Activated naive CD8-positive, alpha-beta T cell treated with anti-CD3 and anti-CD28 coated beads, Interleukin-2, amount 50 U/mL, for 24 hours (primary cell): ENCODE results near the gene FAAP100.
A peak's percentile ranks its signal among the peaks of the same experiment; 100 is the strongest.

Source experiments
- ATAC-seq: fragments of 150-1000 bp; cut with Tn5 transposase; one replicate; pipeline ENCODE4 v1.10.0; 2021
- DNase-seq: peaks from one replicate; pipeline ENCODE4 v3.0.0; 2021
- H3K27ac Mint-ChIP-seq: one replicate; pipeline ENCODE4 v1.8.0; 2021; ENCODE audit warnings: mild to moderate bottlenecking, mixed read lengths
- H3K27me3 Mint-ChIP-seq: one replicate; pipeline ENCODE4 v1.8.0; 2021; ENCODE audit warnings: mixed read lengths
- H3K36me3 Mint-ChIP-seq: one replicate; pipeline ENCODE4 v1.8.0; 2021; ENCODE audit warnings: low read depth, mixed read lengths
- H3K4me1 Mint-ChIP-seq: one replicate; pipeline ENCODE4 v1.8.0; 2021; ENCODE audit warnings: mixed read lengths
- H3K4me3 Mint-ChIP-seq: one replicate; pipeline ENCODE4 v1.8.0; 2021; ENCODE audit warnings: mild to moderate bottlenecking, moderate library complexity, mixed read lengths
- H3K9me3 Mint-ChIP-seq: one replicate; pipeline ENCODE4 v1.8.0; 2021; ENCODE audit warnings: mixed read lengths

FAAP100 gene

GRCh38 chr17:81566461-81567126 lies 14.4 kb upstream of the FAAP100 start:
- DNase-seq (no peak), ATAC-seq (no peak)
- no peaks in the 10 kb centered on the region for H3K9me3 Mint-ChIP-seq
- H3K27ac Mint-ChIP-seq: no peak overlapping the region
- H3K27me3 Mint-ChIP-seq: no peaks in the 10 kb centered on the region
- H3K36me3 Mint-ChIP-seq: peaks cover 43% of the 10 kb centered on the region
- H3K4me3 Mint-ChIP-seq: no peak overlapping the region
- H3K4me1 Mint-ChIP-seq: no peaks in the 10 kb centered on the region

DNA sequence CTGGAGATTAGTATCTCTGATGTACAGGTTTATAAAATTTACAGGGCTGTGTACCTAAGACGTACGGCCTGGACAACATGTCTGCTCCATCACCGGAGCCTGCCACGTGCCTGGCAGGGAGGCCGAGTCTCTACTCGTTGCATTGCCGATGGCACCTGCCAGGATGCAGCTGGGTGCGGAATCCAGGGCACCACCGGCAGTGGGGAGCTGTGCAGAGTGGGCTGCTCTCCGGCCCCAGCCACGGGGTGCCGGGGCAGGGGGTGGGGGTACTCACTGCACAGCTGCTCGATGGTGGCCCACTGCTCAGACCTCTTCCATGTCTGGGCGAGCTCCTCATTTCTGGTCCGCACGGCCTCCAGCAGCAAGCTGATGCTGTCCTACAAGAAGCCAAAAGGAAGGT lies 13.1 kb upstream of the FAAP100 start:
- H3K27me3 Mint-ChIP-seq: no peaks in the 10 kb centered on the region
- H3K27ac Mint-ChIP-seq: no peak overlapping the region
- H3K36me3 Mint-ChIP-seq: peaks cover 50% of the 10 kb centered on the region
- H3K4me3 Mint-ChIP-seq: no peak overlapping the region
- no peak for DNase-seq
- no peaks in the 10 kb centered on the region for H3K9me3 Mint-ChIP-seq
- H3K4me1 Mint-ChIP-seq: peaks cover 8% of the 10 kb centered on the region
- ATAC-seq: no peak

DNA sequence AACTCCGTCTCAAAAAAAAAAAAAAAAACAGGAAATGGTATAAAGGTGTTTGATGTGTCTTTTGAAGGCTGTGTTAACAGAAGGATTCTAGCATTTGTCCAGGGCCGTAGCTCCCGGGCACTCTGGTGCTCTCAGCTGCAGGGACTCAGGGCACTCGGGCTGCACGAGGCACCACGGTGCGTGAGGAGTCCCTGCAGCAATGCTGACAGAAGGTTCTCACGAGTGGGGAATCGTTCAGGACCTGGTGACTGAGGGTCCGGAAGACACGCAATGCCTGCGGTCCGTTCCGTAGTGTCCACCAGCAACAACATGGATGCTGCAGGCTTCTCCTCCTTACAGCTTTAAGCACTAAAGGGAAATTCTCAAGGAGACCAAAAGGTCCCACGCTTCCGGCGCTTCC lies 12.6 kb upstream of the FAAP100 start:
- H3K27ac Mint-ChIP-seq: no peak overlapping the region
- no peaks in the 10 kb centered on the region for H3K27me3 Mint-ChIP-seq
- H3K4me3 Mint-ChIP-seq: no peak overlapping the region
- H3K9me3 Mint-ChIP-seq: no peaks in the 10 kb centered on the region
- H3K36me3 Mint-ChIP-seq: peaks cover 46% of the 10 kb centered on the region
- peaks cover 8% of the 10 kb centered on the region for H3K4me1 Mint-ChIP-seq
- DNase-seq (no peak), ATAC-seq (no peak)

DNA sequence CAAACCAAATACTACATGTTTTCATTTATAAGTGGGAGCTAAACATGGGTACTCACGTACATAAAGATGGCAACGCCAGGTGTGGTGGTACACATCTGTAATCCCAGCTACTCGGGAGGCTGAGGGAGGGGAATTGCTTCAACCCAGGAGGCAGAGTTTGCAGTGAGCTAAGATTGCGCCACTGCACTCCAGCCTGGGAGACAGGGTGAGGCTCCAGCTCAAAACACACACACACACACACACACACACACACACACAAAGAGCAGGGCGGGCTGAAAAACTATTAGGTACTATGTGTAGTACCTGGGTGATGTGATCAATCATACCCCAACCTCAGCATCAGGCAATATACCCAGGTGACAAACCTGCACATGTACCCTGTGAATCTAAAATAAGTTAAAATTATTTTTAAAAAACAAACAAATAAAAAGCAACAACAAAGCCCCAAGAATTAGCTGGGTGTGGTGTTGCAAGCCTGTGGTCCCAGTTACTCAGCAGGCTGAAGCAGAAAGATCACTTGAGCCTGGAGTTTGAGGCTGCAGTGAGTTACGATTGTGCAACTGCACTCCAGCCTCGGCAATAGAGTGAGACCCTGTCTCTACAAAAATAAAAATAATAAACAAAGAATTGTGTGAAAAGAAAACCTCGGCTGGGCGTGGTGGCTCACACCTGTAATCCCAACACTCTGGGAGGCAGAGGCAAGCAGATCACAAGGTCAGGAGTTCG lies 11.9 kb upstream of the FAAP100 start:
- Mint-ChIP-seq H3K4me3 (no peak overlapping the region), H3K27ac (no peak overlapping the region), H3K9me3 (no peaks in the 10 kb centered on the region), H3K36me3 (peaks cover 44% of the 10 kb centered on the region), H3K27me3 (no peaks in the 10 kb centered on the region), H3K4me1 (peaks cover 8% of the 10 kb centered on the region)
- ATAC-seq (no peak), DNase-seq (no peak)

GRCh38 chr17:81561494-81561885 lies 9.3 kb upstream of the FAAP100 start:
- no peaks in the 10 kb centered on the region for H3K27me3 Mint-ChIP-seq

DNA sequence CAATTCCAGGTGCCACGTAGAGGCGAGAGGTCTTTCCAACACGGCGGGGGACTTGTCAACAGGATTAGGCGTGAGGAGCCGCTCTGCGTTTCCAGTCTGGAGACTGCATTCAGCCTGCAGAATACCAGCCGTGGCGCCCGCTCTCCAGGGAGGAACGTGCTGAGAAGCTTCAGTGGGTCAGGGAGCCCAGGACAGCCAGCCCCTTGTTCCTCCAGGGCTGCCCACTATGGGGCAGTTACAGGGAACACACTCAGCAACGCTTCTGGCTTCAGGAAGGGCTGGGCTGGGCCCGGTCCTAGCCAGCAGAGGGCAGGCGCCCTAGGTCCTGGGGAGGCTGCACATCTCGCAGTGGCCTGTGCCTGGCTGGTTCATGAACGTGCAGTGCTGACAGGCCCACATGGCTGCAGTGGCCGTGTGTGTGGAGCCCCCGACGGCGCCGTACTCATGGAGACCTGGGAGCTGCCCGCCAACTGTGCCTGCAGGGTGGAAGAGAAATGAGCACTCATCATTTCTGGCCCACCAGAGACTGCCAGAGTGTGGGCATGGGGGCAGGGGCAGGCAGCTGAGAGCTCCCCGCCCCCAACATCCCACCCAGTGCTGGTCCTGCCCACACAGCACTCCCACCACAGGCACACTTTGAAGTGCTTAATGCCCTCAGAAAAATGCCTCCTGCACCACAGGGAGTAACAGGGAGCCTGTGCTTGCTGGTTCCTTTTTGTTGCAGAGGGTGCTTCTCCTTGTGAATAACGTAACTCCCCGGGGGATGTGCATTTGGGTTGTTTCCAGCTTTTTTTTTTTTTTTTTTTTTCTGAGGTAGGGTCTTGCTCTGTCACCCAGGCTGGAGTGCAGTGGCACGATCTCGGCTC lies 7.0 kb upstream of the FAAP100 start:
- no peak for DNase-seq

More at GRCh38 chr17:81561494-81561885, 9.3 kb upstream of the FAAP100 start:
- Mint-ChIP-seq H3K36me3 (peaks cover 37% of the 10 kb centered on the region), H3K27ac (peak overlapping the region; percentile 17), H3K4me3 (no peak overlapping the region), H3K4me1 (peaks cover 9% of the 10 kb centered on the region), H3K9me3 (no peaks in the 10 kb centered on the region)
- no peak for DNase-seq
- no peak for ATAC-seq

DNA sequence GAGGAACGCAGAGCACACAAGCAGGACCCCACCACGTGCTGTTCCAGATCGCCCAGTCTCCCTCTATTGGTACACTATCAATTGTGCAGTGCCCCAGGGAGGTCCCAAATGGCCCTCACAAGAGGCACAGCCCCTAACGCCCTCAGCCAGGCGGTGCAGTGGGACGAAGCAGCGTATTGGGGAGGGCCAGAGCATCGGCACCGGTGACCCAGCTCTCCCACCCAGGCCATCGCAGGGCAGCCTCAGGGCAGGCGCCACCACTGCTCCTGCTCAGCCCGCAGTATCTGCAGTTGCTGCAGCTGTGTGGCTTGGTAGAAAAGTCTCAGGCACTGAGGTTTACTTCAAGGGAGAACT lies 5.9 kb upstream of the FAAP100 start:
- ATAC-seq: no peak
- no peak for DNase-seq
- H3K4me3 Mint-ChIP-seq: no peak overlapping the region
- H3K27me3 Mint-ChIP-seq: no peaks in the 10 kb centered on the region
- peaks cover 25% of the 10 kb centered on the region for H3K36me3 Mint-ChIP-seq
- peaks cover 30% of the 10 kb centered on the region for H3K4me1 Mint-ChIP-seq
- H3K27ac Mint-ChIP-seq: no peak overlapping the region
- no peaks in the 10 kb centered on the region for H3K9me3 Mint-ChIP-seq

More for the DNA sequence above, 7.0 kb upstream of the FAAP100 start:
- ATAC-seq: no peak
- H3K27me3 Mint-ChIP-seq: no peaks in the 10 kb centered on the region
- H3K36me3 Mint-ChIP-seq: peaks cover 21% of the 10 kb centered on the region
- H3K27ac Mint-ChIP-seq: no peak overlapping the region
- H3K4me3 Mint-ChIP-seq: no peak overlapping the region
- H3K4me1 Mint-ChIP-seq: peaks cover 20% of the 10 kb centered on the region
- no peaks in the 10 kb centered on the region for H3K9me3 Mint-ChIP-seq

DNA sequence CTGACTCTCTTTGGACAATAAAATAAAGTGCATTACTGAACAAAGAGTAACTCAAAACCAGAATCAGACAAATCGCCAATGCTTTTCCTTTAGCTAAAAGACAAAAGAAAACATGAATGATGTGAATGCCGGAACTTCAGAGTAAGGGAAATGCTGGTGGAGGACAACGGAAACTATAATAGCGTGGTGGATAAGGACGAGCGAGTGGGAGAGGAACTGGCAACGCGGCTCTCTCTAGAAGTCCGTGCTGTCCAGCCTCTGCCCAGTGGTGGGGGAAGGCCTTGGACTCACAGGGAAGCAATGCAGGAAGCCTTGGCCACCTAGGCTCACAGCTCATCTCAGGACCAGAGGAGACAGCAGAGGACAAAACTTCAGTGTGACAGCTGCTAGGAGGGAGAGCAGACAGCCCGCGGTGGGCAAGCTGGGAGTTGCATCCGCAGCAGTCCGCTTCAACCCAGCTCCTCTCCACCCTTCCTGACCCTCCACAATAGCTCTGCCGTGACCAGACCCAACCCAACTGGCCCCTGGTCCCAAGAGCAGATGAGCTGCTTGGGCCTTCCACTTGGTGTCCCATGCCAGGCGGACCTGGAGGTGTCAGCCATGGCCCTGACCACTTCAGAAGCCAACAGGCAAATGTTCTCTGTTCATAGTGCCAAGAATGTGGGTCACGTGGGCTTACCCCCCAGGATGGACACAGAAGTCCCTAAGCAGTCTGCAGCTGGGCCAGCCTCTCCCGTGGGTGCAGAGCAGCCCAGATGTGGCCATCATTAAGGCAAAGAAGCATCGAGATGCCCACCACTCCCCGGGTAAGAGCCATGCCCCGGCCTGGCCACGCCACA lies 5.3 kb upstream of the FAAP100 start:
- no peak overlapping the region for H3K27ac Mint-ChIP-seq
- H3K27me3 Mint-ChIP-seq: no peaks in the 10 kb centered on the region
- no peak for ATAC-seq
- H3K4me1 Mint-ChIP-seq: peaks cover 31% of the 10 kb centered on the region
- no peaks in the 10 kb centered on the region for H3K9me3 Mint-ChIP-seq
- no peak overlapping the region for H3K4me3 Mint-ChIP-seq
- H3K36me3 Mint-ChIP-seq: peaks cover 22% of the 10 kb centered on the region
- DNase-seq: no peak

DNA sequence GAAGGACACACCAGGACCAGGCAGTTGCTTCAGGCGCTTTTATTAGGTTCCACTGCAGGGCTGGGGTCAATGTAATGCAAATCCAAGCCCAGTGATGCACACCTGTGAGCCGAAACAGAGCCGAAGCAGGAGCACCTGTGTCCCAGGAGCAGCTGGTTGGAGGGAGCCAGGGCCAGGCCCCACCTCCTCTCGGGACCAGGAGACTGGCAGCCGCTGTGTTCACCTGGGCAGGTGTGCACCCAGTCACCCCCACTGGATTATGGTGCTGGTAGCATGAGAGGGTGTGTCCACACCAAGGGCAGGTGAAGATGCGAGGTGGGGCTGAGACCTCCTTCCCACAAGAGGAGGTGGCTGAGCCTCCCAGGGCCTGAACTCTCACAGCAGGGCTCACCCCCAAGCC lies 4.7 kb upstream of the FAAP100 start:
- peaks cover 20% of the 10 kb centered on the region for H3K36me3 Mint-ChIP-seq
- no peaks in the 10 kb centered on the region for H3K27me3 Mint-ChIP-seq
- no peaks in the 10 kb centered on the region for H3K9me3 Mint-ChIP-seq

DNA sequence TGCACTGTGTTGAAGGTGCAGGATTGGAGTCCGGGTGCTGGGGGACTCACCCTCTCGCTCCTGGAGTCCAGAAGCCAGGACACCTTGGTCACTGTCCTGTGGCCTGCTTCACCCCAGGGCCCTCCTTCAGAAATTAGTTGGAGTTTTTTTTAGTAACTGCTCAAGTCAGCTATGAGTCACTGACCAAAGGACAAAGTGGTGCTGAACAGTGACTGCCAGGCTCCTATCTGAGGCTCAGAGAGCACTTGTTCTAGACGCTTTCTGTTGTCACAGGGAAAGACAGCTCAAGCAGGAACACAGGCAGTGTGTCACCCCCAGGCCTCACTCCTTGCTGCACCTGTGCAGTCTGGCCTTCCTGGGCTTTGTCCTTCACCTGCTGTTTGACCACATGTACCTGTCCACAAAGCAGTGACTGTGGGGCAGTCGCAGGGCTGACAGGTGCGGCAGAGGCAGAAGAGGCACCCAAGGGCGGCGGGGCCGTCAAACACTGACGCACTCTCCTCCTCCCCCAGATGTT lies 4.1 kb upstream of the FAAP100 start:
- no peak for DNase-seq
- H3K27ac Mint-ChIP-seq: no peak overlapping the region
- no peak for ATAC-seq
- H3K4me3 Mint-ChIP-seq: no peak overlapping the region
- no peaks in the 10 kb centered on the region for H3K9me3 Mint-ChIP-seq
- H3K4me1 Mint-ChIP-seq: peaks cover 32% of the 10 kb centered on the region
- H3K36me3 Mint-ChIP-seq: peaks cover 20% of the 10 kb centered on the region
- no peaks in the 10 kb centered on the region for H3K27me3 Mint-ChIP-seq

More for the DNA sequence above, 4.7 kb upstream of the FAAP100 start:
- DNase-seq: no peak
- H3K27ac Mint-ChIP-seq: no peak overlapping the region
- ATAC-seq: no peak
- H3K4me3 Mint-ChIP-seq: no peak overlapping the region
- peaks cover 31% of the 10 kb centered on the region for H3K4me1 Mint-ChIP-seq

GRCh38 chr17:81553616-81554181 lies 1.5 kb upstream of the FAAP100 start:
- peak overlapping the region; percentile 89 for H3K4me3 Mint-ChIP-seq
- peak; percentile 43 for DNase-seq
- no peaks in the 10 kb centered on the region for H3K9me3 Mint-ChIP-seq
- no peaks in the 10 kb centered on the region for H3K27me3 Mint-ChIP-seq
- ATAC-seq: peak; percentile 22
- peaks cover 27% of the 10 kb centered on the region for H3K36me3 Mint-ChIP-seq
- peak overlapping the region; percentile 92 for H3K27ac Mint-ChIP-seq
- H3K4me1 Mint-ChIP-seq: peaks cover 41% of the 10 kb centered on the region

DNA sequence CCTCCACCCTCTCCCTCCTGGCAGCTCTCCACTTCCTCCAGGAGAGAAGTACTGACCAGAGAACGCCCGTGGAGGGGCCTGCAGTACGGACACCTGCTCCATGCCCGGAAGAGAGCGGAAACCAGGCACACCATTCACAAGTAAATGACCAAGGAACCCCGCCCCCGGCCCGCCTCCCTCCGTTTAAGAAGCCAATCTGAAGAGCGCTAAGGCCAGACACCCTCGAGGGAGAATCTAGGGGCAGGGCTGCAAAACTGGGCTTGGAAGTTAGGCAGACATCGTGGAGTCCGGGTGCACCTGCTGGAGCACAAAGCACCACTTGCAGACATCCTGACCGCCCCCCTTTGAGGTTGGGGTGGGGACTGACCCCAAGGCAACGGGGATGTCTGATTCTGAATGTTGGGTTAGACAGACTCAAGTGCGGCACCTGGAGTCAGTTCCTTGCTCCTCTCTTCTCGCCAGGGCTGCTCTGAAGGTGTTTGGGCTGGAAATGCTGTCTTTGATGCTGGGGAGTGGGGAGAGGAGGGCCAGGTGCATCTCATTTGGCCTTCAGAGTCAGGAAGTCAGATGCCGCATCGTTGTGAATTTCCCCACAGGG lies 964 bp upstream of the FAAP100 start:
- ATAC-seq (peak; percentile 76), DNase-seq (peak; percentile 79)
- Mint-ChIP-seq H3K27me3 (no peaks in the 10 kb centered on the region), H3K9me3 (no peaks in the 10 kb centered on the region), H3K4me3 (peak overlapping the region; percentile 89), H3K36me3 (peaks cover 25% of the 10 kb centered on the region), H3K27ac (peak overlapping the region; percentile 92), H3K4me1 (peaks cover 41% of the 10 kb centered on the region)

- peaks cover 41% of the 10 kb centered on the region for H3K4me1 Mint-ChIP-seq
- no peaks in the 10 kb centered on the region for H3K27me3 Mint-ChIP-seq
- no peaks in the 10 kb centered on the region for H3K9me3 Mint-ChIP-seq
- H3K4me3 Mint-ChIP-seq: peak overlapping the region; percentile 87
- peak overlapping the region; percentile 85 for H3K27ac Mint-ChIP-seq
- H3K36me3 Mint-ChIP-seq: peaks cover 25% of the 10 kb centered on the region
- ATAC-seq (no peak), DNase-seq (no peak)
Measured at GRCh38 chr17:81551458-81552243, 502 bp downstream of the FAAP100 start.
